WTC11 (cell line): ENCODE data around the gene TRIOBP. TPM values are rescaled to one million over a fixed set of nuclear protein-coding genes. Genes with fewer than 3 reads are reported as not detected.
A peak's percentile ranks its signal among the peaks of the same experiment; 100 is the strongest.
"Not testable (repeated sequence)": the region's sequence is repeated elsewhere in the genome, so short reads cannot be mapped to it uniquely, and the experiment has no call there.

Source experiments
- ATAC-seq: fragments of 200-7000 bp; cut with Tn5 transposase; 2 replicates; pipeline ENCODE4 v1.10.0; 2021; ENCODE audit warnings: mild to moderate bottlenecking, moderate library complexity
- CTCF ChIA-PET: fragments of 300-600 bp; sonication (Branson Sonifier 250); formaldehyde crosslinking; loops from one replicate; lab custom pipeline; 2021; ENCODE audit warnings: antibody characterized with exemption; lab: Charles Lee
- POLR2A ChIA-PET: fragments of 350-600 bp; sonication (Branson Sonifier 250); formaldehyde crosslinking; loops from one replicate; lab custom pipeline; 2021; ENCODE audit warnings: antibody characterized with exemption; lab: Charles Lee
- DNase-seq: peaks from one replicate; pipeline ENCODE4 v3.0.0; 2021; ENCODE audit warnings: low spot score
- H3K27ac Mint-ChIP-seq: 2 replicates; pipeline ENCODE4 v1.8.0; 2021; ENCODE audit warnings: mixed read lengths
- H3K27me3 Mint-ChIP-seq: 2 replicates; pipeline ENCODE4 v1.8.0; 2021; ENCODE audit warnings: low read depth, mild to moderate bottlenecking, moderate library complexity, mixed read lengths
- H3K36me3 Mint-ChIP-seq: 2 replicates; pipeline ENCODE4 v1.8.0; 2021; ENCODE audit warnings: mixed read lengths
- H3K4me1 Mint-ChIP-seq: 2 replicates; pipeline ENCODE4 v1.8.0; 2022; ENCODE audit warnings: mixed read lengths
- H3K4me3 Mint-ChIP-seq: 2 replicates; pipeline ENCODE4 v1.8.0; 2021; ENCODE audit warnings: mild to moderate bottlenecking, moderate library complexity, mixed read lengths
- H3K9me3 Mint-ChIP-seq: 2 replicates; pipeline ENCODE4 v1.8.0; 2021; ENCODE audit warnings: mixed read lengths
- ATF1 ChIP-seq: sonication (generic); formaldehyde crosslinking; IDR thresholded peaks from 2 replicates; pipeline ENCODE4 v1.8.1; 2023; ENCODE audit warnings: mild to moderate bottlenecking, moderate library complexity, missing genetic modification reagents
- CBFB ChIP-seq: sonication (generic); formaldehyde crosslinking; IDR thresholded peaks from 2 replicates; pipeline ENCODE4 v1.8.1; 2022; ENCODE audit warnings: mild to moderate bottlenecking, low read depth, missing genetic modification reagents
- CDX4 ChIP-seq: fragments of 250-450 bp; sonication (Bioruptor Pico); IDR thresholded peaks from 2 replicates; pipeline ENCODE4 v1.9.0; 2021; ENCODE audit warnings: moderate library complexity, mild to moderate bottlenecking, inconsistent platforms, borderline replicate concordance
- CREM ChIP-seq: sonication (generic); formaldehyde crosslinking; IDR thresholded peaks from 2 replicates; pipeline ENCODE4 v1.8.1; 2022; ENCODE audit warnings: mild to moderate bottlenecking, missing genetic modification reagents, moderate library complexity
- ETV6 ChIP-seq: sonication (generic); formaldehyde crosslinking; IDR thresholded peaks from 2 replicates; pipeline ENCODE4 v1.8.1; 2022; ENCODE audit warnings: mild to moderate bottlenecking, missing genetic modification reagents
- IRF2 ChIP-seq: sonication (generic); formaldehyde crosslinking; IDR thresholded peaks from 2 replicates; pipeline ENCODE4 v1.8.0; 2022; ENCODE audit warnings: low read depth, missing genetic modification reagents, borderline replicate concordance
- MLX ChIP-seq: sonication (generic); formaldehyde crosslinking; IDR thresholded peaks from 2 replicates; pipeline ENCODE4 v1.8.1; 2023; ENCODE audit warnings: mild to moderate bottlenecking, missing genetic modification reagents, moderate library complexity
- MXD4 ChIP-seq: fragments of 250-450 bp; sonication (Bioruptor Pico); IDR thresholded peaks from 2 replicates; pipeline ENCODE4 v1.8.0; 2021; ENCODE audit warnings: mild to moderate bottlenecking, moderate library complexity, borderline replicate concordance
- NFYB ChIP-seq: sonication (generic); formaldehyde crosslinking; conservative IDR thresholded peaks from 2 replicates; pipeline ENCODE4 v1.8.0; 2022; ENCODE audit warnings: low read depth, missing genetic modification reagents
- NR2C2 ChIP-seq: sonication (generic); formaldehyde crosslinking; IDR thresholded peaks from 2 replicates; pipeline ENCODE4 v1.8.0; 2022; ENCODE audit warnings: mild to moderate bottlenecking, missing genetic modification reagents
- RELA ChIP-seq: sonication (generic); formaldehyde crosslinking; IDR thresholded peaks from 2 replicates; pipeline ENCODE4 v1.8.1; 2022; ENCODE audit warnings: missing genetic modification reagents, mild to moderate bottlenecking, borderline replicate concordance
- RORB ChIP-seq: fragments of 250-450 bp; sonication (Bioruptor Pico); IDR thresholded peaks from 2 replicates; pipeline ENCODE4 v1.9.0; 2021; ENCODE audit warnings: mild to moderate bottlenecking
- ZNF317 ChIP-seq: sonication (generic); formaldehyde crosslinking; IDR thresholded peaks from 2 replicates; pipeline ENCODE4 v1.8.1; 2023; ENCODE audit warnings: low read depth, mild to moderate bottlenecking, moderate library complexity, missing genetic modification reagents, borderline replicate concordance
- total RNA-seq: library from RNA; stranded (reverse); gene quantifications from 3 replicates; pipeline ENCODE4 v1.2.3, GENCODE V29; 2021
- TF ChIP-seq, protein P1 (sequence below): sonication (generic); formaldehyde crosslinking; conservative IDR thresholded peaks from 2 replicates; pipeline ENCODE4 v1.8.1; 2023; ENCODE audit warnings: mild to moderate bottlenecking, low read depth, missing genetic modification reagents, moderate library complexity
- TF ChIP-seq, protein P2 (sequence below): sonication (generic); formaldehyde crosslinking; IDR thresholded peaks from 2 replicates; pipeline ENCODE4 v1.8.1; 2022; ENCODE audit warnings: mild to moderate bottlenecking, moderate library complexity, missing genetic modification reagents
- TF ChIP-seq, protein P3 (sequence below): sonication (generic); formaldehyde crosslinking; IDR thresholded peaks from 2 replicates; pipeline ENCODE4 v1.8.1; 2022; ENCODE audit warnings: missing genetic modification reagents, borderline replicate concordance
- TF ChIP-seq, protein P4 (sequence below): sonication (generic); formaldehyde crosslinking; IDR thresholded peaks from 2 replicates; pipeline ENCODE4 v1.8.0; 2023; ENCODE audit warnings: missing genetic modification reagents

The TRIOBP gene
- total RNA-seq, 1 experiment from 2014 or later = 54.0 TPM

DNA sequence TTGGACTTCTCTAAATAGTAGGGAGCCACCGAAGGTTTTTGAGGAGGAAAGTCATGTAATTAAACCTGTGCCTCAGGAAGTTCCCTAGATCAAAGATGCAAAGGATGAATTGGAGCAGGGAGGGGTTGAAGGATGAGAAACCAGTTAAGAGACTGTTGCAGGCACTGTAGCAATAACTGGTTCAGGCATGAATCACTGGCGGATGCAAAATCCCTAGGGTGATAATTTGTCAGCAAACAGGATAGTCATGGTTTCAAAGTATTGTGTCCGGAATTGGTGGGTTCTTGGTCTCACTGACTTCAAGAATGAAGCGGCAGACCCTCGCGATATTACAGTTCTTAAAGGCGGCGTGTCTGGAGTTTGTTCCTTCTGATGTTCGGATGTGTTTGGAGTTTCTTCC is 19.9 kb downstream of the TRIOBP start (continued):
- TF ChIP-seq, protein P1, sequence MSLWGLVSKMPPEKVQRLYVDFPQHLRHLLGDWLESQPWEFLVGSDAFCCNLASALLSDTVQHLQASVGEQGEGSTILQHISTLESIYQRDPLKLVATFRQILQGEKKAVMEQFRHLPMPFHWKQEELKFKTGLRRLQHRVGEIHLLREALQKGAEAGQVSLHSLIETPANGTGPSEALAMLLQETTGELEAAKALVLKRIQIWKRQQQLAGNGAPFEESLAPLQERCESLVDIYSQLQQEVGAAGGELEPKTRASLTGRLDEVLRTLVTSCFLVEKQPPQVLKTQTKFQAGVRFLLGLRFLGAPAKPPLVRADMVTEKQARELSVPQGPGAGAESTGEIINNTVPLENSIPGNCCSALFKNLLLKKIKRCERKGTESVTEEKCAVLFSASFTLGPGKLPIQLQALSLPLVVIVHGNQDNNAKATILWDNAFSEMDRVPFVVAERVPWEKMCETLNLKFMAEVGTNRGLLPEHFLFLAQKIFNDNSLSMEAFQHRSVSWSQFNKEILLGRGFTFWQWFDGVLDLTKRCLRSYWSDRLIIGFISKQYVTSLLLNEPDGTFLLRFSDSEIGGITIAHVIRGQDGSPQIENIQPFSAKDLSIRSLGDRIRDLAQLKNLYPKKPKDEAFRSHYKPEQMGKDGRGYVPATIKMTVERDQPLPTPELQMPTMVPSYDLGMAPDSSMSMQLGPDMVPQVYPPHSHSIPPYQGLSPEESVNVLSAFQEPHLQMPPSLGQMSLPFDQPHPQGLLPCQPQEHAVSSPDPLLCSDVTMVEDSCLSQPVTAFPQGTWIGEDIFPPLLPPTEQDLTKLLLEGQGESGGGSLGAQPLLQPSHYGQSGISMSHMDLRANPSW = no peak
- no peak for TF ChIP-seq ETV6 (CRISPR knock-in tag)
- TF ChIP-seq, all 79 proteins: peak for 0

- peak; percentile 65 for TF ChIP-seq NFYB
- peak overlapping the region; percentile 73; the same call in 1 of the 2 replicates for H3K27ac Mint-ChIP-seq
- CTCF ChIA-PET = interaction anchor here (1.0 kb wide), 1 partner anchor 74 kb away, joined by 4 read pairs; no protein-coding TSS in a partner anchor
- H3K4me1 Mint-ChIP-seq, DNase-seq, H3K9me3 Mint-ChIP-seq, H3K4me3 Mint-ChIP-seq, H3K27me3 Mint-ChIP-seq, ATAC-seq, POLR2A ChIA-PET: not testable (repeated sequence)
- H3K36me3 Mint-ChIP-seq = peaks cover 42% of the 10 kb centered on the region
These were observed 20.4 kb downstream of the TRIOBP start for GRCh38 chr22:37717235-37717634.

DNA sequence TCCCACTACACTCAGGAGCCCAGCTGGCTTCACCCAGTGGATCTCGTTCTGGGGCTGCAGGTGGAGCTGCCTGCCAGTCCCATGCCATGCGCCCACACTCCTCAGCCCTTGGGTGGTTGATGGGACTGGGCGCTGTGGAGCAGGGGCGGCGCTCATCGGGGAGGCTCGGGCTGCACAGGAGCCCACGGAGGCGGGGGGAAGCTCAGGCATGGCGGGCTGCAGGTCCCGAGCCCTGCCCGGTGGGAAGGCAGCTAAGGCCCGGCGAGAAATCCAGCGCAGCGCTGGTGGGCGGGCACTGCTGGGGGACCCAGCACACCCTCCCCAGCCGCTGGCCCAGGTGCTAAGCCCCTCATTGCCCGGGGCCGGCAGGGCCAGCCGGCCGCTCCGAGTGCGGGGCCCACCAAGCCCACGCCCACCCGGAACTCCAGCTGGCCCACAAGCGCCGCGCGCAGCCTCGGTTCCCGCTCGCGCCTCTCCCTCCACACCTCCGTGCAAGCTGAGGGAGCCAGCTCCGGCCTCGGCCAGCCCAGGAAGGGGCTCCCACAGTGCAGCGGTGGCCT is 21.0 kb downstream of the TRIOBP start:
- H3K4me3 Mint-ChIP-seq, DNase-seq, H3K9me3 Mint-ChIP-seq, H3K4me1 Mint-ChIP-seq, H3K27me3 Mint-ChIP-seq, POLR2A ChIA-PET, ATAC-seq, H3K27ac Mint-ChIP-seq: not testable (repeated sequence)
- CTCF ChIA-PET = interaction anchor here (1.0 kb wide), 1 partner anchor 74 kb away, joined by 4 read pairs; no protein-coding TSS in a partner anchor
- peaks cover 44% of the 10 kb centered on the region for H3K36me3 Mint-ChIP-seq

GRCh38 chr22:37725551-37726240 is 28.8 kb downstream of the TRIOBP start:
- no peak overlapping the region for H3K27ac Mint-ChIP-seq

More at GRCh38 chr22:37725551-37726240, 28.8 kb downstream of the TRIOBP start:
- TF ChIP-seq CREM (CRISPR knock-in tag) = no peak
- no peak for TF ChIP-seq ZNF317 (CRISPR knock-in tag)
- no peak for TF ChIP-seq RORB (CRISPR knock-in tag)
- TF ChIP-seq IRF2 (CRISPR knock-in tag) = no peak
- TF ChIP-seq RELA (CRISPR knock-in tag) = no peak
- TF ChIP-seq NR2C2 (CRISPR knock-in tag) = no peak
- no peak for TF ChIP-seq CBFB (CRISPR knock-in tag)
- TF ChIP-seq, protein P2, sequence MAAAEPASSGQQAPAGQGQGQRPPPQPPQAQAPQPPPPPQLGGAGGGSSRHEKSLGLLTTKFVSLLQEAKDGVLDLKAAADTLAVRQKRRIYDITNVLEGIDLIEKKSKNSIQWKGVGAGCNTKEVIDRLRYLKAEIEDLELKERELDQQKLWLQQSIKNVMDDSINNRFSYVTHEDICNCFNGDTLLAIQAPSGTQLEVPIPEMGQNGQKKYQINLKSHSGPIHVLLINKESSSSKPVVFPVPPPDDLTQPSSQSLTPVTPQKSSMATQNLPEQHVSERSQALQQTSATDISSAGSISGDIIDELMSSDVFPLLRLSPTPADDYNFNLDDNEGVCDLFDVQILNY (CRISPR knock-in tag) = no peak
- TF ChIP-seq MXD4 = no peak
- TF ChIP-seq, protein P3, sequence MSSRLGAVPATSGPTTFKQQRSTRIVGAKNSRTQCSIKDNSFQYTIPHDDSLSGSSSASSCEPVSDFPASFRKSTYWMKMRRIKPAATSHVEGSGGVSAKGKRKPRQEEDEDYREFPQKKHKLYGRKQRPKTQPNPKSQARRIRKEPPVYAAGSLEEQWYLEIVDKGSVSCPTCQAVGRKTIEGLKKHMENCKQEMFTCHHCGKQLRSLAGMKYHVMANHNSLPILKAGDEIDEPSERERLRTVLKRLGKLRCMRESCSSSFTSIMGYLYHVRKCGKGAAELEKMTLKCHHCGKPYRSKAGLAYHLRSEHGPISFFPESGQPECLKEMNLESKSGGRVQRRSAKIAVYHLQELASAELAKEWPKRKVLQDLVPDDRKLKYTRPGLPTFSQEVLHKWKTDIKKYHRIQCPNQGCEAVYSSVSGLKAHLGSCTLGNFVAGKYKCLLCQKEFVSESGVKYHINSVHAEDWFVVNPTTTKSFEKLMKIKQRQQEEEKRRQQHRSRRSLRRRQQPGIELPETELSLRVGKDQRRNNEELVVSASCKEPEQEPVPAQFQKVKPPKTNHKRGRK (CRISPR knock-in tag) = no peak
- TF ChIP-seq ATF1 (CRISPR knock-in tag) = no peak
- TF ChIP-seq, protein P4, sequence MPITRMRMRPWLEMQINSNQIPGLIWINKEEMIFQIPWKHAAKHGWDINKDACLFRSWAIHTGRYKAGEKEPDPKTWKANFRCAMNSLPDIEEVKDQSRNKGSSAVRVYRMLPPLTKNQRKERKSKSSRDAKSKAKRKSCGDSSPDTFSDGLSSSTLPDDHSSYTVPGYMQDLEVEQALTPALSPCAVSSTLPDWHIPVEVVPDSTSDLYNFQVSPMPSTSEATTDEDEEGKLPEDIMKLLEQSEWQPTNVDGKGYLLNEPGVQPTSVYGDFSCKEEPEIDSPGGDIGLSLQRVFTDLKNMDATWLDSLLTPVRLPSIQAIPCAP (CRISPR knock-in tag) = no peak
- TF ChIP-seq, protein P1 = no peak
- no peak for TF ChIP-seq CDX4
- no peak for TF ChIP-seq MLX
- ATAC-seq (no peak), DNase-seq (no peak)
- peaks cover 31% of the 10 kb centered on the region for H3K27me3 Mint-ChIP-seq
- peaks cover 42% of the 10 kb centered on the region for H3K36me3 Mint-ChIP-seq
- H3K4me1 Mint-ChIP-seq = no peaks in the 10 kb centered on the region; the same call in 1 of the 2 replicates
- ChIA-PET CTCF (interaction anchor here (0.7 kb wide), 1 partner anchor 140 kb away, joined by 6 read pairs; no protein-coding TSS in a partner anchor), POLR2A (no interaction called here)
- H3K9me3 Mint-ChIP-seq = peaks cover 10% of the 10 kb centered on the region; the same call in 1 of the 2 replicates
- no peak overlapping the region for H3K4me3 Mint-ChIP-seq
